GM12874 (cell line): ENCODE results near the gene CASQ2.

ENCODE experiments used
- CTCF ChIP-seq: IDR thresholded peaks from 2 replicates; pipeline ENCODE4 v1.5.1; 2011; ENCODE audit warnings: low read depth, mild to moderate bottlenecking, control low read depth, low read length, moderate library complexity; ENCODE audit not compliant: insufficient read depth

Gene CASQ2

GRCh38 chr1:115727706-115728249 is 40.7 kb downstream of the CASQ2 start:
- no peak for TF ChIP-seq CTCF

DNA sequence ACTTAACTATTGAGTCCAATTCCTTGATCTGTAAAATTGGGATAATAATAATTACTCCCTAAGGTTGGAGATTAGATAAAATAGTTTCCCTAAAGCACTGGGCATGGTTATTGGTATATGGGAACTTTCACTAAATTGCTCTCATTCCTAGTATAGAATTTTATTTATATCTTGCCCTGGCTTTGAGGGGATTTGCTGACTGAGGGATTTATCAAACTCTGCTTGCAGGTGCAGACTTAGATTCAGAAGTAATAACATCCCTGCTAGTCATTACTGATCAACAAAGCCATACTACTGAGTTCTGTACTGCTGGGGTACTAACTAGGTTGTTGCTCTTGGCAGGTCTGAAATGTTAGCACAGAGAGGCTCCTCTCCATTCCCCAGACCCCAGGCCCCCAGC is 41.9 kb downstream of the CASQ2 start:
- no peak for TF ChIP-seq CTCF

- no peak for TF ChIP-seq CTCF
These were observed 42.4 kb downstream of the CASQ2 start for GRCh38 chr1:115726161-115726560.

DNA sequence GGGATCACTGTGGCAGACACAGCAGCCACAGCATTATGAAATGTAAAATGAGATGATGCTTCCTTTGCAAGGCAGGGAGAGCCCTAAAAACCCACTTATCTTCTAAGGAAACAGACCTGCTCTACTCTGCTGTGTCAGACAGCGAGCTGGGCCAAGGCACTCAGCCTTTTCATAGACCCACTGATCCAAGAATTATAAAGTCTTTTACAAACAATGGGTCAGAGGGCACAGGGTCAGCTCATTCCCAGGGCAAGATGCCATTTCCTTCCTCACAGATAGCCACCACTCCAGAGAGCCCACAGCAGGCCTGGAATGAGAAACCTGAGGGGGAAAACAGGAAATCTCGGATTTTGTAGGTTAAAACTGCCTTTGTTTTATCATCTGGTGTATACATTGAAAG is 42.9 kb downstream of the CASQ2 start:
- no peak for TF ChIP-seq CTCF

- no peak for TF ChIP-seq CTCF
These were observed 44.8 kb downstream of the CASQ2 start for GRCh38 chr1:115723756-115724155.

- no peak for TF ChIP-seq CTCF
These were observed 46.3 kb downstream of the CASQ2 start for GRCh38 chr1:115722221-115722620.

DNA sequence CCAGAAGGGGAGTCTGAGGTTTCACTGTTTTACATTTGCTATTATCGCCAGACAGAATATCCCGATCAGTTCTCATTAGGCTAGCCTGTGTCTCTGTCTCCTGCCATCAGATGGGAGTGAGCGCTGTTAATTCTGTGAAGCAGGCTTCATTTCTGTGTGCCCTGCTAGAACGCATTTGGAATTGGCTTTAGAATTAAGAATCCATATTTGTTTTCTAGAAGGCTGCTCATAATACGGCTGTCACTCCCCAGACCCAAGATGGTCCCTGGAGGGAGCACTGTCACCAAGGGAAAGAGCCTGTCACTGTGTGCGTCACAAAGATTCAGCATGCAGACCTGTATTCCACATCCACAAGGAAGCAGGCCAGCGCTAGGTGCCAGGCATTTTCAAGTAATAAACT is 49.2 kb downstream of the CASQ2 start:
- TF ChIP-seq CTCF, result no peak
